ENCODE results near the gene NRG4. TPM values are rescaled to one million over a fixed set of nuclear protein-coding genes. Genes with fewer than 3 reads are reported as not detected.

Gene NRG4
- total RNA-seq, 3 donors from 2014 or later = 0.15 TPM; not detected in 2

- intact Hi-C loops (cut with DNase I; ENCODE audit: low total_unique reads) = no loop called here
- no peak overlapping the region for H3K27ac ChIP-seq
- H3K4me1 ChIP-seq = no peaks in the 10 kb centered on the region
- no peak overlapping the region for H3K4me3 ChIP-seq
- H3K27me3 ChIP-seq = no peaks in the 10 kb centered on the region
- TF ChIP-seq CTCF (IDR thresholded peaks at IDR 0.05) (no peak), POLR2AphosphoS5 (IDR thresholded peaks at IDR 0.05) (no peak)
- no peaks in the 10 kb centered on the region for H3K9me3 ChIP-seq
- no peak for DNase-seq (ENCODE audit: low spot score in 2 of 2)
- H3K36me3 ChIP-seq = no peaks in the 10 kb centered on the region
These were observed 120.3 kb downstream of the NRG4 start for GRCh38 chr15:75891895-75892294.

Other genes starting within 250 kb of the NRG4 start
- 10 to 100 TPM; 45.9 to 56.5 (median 48.8) TPM for gene UBE2Q2, start 169.0 kb downstream of the NRG4 start, total RNA-seq
- gene FBXO22, start 108.5 kb downstream of the NRG4 start, total RNA-seq = 10 to 100 TPM; 12.8 to 25.3 (median 24.6) TPM
- under 1 TPM in 2 of 3 donors, not detected in 1; 0.29 to 0.32 TPM for gene TMEM266, start 47.6 kb upstream of the NRG4 start, total RNA-seq